ENCODE data around the gene CD274.
"Not testable (repeated sequence)": the region's sequence is repeated elsewhere in the genome, so short reads cannot be mapped to it uniquely, and the experiment has no call there.

CD274 gene

DNA sequence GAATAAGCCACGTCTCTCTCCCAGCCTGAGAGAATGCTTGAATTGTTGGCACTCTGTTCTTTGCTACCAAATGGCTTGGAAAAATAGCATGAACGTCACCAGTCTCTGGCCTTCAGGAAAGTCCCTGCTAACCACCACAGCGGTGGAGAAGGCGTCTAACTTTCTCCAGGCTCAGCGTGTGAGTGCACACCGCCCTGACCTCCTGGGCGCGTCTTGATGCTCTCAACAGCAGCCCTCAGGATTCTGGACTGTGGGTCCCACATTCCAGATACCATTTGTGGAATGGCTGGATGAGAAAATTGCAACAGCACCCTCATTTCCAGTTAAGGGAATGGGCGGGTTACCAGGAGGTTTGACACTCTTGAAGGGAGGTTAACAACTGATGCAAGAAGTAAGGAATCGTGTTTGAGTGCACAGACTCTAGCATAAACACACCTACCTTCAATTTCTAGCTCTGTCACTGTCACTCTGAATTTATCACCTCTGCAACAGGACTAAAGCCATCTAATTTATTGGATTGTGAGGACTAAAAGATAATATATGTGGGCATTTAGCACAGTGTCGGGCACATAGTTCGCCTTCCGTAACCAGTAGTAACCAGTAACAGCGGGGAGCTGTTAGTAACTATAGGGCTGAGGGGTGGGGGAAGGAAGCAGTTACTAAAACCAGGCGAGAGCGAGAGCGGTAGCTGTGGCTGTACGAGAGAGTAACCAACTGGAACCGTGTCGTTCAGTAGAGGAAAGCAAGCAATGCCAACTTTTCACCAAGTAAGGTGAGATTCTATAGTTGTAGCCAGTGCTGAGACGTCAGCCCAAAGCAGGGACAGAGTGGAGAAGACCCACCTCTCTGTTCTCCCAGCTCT is 11.8 kb upstream of the CD274 start:
- DNase-seq, result no peak

DNA sequence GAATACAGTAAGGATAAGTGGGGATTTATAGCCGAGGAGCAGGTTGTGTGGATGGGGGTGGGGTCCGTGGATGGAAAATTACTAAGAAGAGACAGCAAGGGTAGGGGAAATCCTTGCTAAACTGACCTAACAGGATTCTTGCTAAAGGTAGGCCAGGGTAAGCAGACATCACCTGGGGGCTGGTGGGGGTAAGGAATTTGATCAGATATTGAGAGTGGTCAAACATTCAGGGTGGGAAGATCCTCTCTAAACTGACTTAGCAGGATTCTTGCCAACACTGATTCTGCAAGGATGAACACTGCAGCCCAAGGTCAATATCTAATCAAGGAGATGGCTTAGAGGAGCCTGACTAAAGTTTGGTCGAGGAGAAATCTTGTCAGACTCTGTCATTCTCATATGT is 9.9 kb upstream of the CD274 start:
- no peak for DNase-seq

DNA sequence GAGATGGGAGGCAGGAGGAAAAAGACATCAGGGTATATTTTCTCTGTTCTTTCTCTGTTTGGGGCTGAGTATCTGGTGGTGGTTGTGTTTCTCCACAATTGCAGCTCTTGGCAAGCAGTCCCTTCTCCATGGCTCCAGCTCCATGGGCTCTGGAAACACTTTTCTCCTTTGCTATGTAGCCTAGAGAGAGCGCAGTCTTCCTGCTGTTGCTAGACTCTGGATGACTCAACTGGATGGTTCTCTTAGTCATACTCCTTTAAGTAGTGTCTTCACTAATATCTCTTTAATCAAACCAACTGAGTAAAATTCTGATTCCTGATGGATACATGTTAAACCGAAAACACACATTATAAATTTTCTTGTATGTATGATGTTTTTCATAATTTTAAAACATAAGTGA is 9.3 kb upstream of the CD274 start:
- no peak for DNase-seq

DNA sequence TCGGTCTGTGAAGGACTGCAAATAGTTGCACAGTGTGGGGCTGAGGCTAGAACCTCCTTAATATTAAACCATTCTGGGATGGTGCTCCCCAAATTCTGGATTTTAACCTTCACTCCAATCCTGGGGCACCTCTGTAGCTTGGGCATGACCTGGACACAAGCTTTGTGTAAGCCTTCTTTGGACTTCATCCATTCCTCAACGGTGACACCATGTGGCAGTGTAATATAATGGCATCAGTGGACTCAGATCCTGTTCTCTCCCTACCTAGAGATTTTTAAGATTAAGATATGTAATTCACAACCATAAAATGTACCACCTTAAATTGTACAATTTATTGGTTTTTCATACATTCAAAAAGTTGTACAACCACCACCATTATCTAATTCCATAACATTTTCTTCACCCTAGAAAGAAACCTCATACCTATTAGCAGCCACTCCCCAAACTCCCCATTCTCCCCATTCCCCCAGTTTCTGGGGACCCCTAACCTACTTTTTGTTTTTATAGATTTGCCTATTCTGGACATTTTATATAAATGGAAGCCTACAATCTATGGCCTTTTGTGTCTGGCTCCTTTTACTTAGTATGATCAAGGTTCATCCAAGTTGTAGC is 7.8 kb upstream of the CD274 start:
- no peak for DNase-seq

DNA sequence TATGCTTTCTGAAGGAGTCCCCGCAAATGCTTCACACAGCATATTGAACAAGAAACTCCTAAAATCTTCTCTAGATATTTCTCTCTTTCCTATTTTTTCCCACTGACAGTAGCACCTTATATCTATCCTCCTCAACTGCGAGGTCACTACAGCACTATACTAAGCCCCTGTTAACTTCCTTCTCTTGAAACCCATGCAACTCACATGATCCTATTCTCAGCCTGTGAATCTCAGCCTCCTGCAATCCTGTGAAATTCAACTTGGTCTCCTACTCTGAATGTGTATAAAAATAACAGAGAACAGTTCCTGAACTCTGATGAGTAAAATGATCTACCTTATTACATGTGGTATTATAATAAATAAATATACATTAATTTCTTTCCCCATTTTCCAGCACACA is 6.5 kb upstream of the CD274 start:
- DNase-seq, result no peak

DNA sequence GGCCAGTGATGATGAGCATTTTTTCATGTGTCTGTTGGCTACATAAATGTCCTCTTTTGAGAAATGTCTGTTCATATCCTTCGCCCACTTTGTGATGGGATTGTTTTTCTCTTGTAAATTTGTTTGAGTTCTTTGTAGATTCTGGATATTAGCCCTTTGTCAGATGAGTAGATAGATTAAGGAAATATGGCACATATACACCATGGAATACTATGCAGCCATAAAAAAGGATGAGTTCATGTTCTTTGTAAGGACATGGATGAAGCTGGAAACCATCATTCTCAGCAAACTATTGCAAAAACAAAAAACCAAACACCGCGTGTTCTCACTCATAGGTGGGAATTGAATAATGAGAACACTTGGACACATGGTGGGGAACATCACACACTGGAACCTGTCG is 5.2 kb upstream of the CD274 start:
- DNase-seq, result not testable (repeated sequence)

DNA sequence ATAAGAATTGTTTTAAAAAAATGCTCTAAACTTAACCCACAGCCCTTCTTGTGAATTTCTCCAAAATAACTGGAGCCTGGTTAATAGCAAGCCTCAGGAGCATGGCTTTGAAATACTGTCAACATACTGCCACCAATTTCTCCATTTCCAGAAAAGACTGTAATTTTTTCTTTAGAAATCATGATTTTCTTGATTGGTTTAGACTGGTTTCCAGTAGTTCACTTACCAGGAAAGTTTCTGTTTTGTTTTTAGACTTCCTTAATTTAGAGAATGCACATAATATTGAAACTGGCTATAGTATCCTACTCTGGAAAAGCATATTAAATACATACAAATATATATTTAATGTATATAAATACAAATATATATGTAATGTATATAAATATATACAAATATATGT is 4.5 kb upstream of the CD274 start:
- DNase-seq, result no peak

DNA sequence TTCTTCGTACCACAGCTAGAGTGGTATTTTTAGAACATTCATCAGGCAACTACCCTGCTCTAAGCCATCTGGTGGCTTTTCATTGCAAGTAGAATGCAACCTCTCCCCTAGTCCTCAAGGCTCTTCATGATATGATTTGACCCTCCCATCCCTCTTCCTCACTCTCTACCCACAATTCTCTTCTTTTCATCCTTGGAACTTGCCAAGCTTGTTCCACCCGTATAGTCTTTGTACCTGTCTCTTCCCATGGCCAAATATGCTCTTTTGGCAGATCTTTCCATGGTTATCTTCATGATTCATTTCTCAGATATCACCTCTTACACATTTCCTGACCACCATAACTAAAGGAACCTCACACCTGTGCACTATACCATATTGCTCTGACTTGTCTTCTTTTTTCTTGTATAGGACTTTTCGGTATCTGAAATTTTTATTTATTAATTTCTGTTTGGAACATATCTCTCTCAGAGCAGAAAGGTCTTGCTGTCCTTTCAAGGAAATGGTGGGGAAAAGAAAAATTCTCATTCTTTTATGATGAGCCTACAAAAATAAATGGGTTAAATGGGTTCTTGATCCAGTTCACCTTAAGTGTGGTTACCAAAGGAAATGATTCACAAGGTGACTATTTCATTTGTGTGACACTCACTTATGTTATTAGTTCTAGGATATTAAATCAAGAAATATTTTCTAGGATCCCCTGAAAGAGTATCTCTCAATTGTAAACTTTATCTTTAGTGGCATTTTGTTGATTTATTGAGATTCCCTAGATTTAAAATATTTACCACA is 3.7 kb upstream of the CD274 start:
- DNase-seq, result no peak

DNA sequence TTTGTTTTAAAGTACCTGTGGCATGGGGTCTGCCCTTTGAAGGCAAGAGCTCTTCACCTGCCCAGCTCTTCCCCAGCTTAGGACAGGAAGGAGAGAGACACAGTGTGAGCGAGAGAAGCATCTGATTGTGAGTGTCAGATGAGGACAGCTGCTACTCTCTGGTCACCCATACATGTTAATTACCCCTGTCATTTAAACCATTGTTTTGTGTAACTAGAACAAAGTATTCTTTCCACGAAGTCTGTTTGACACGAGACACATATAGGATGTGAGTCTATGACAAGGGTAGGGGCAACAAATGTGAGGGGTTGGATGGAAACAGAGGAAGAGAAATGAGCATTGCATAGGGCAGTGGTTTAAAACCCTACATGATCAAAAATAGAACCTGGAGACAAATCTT is 3.0 kb upstream of the CD274 start:
- DNase-seq, result no peak

DNA sequence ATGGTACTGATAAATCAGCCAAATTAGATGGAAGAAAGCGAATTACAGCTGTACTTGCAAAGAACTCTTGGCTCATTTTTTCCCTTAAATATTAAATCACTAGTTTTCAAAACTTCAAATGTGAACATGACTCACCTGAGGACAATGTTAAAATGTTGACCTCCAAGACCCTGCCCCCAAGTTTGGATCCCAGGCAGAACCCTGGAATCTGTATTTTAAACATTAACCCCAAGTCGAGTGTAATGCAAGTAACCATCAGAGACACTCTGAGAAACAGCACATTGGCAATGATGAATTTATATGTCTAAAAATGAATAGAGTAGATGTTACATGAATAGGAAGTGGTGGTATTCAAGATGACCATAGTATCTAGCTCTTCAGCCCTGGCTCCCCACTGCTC is 2.3 kb upstream of the CD274 start:
- DNase-seq, result no peak

DNA sequence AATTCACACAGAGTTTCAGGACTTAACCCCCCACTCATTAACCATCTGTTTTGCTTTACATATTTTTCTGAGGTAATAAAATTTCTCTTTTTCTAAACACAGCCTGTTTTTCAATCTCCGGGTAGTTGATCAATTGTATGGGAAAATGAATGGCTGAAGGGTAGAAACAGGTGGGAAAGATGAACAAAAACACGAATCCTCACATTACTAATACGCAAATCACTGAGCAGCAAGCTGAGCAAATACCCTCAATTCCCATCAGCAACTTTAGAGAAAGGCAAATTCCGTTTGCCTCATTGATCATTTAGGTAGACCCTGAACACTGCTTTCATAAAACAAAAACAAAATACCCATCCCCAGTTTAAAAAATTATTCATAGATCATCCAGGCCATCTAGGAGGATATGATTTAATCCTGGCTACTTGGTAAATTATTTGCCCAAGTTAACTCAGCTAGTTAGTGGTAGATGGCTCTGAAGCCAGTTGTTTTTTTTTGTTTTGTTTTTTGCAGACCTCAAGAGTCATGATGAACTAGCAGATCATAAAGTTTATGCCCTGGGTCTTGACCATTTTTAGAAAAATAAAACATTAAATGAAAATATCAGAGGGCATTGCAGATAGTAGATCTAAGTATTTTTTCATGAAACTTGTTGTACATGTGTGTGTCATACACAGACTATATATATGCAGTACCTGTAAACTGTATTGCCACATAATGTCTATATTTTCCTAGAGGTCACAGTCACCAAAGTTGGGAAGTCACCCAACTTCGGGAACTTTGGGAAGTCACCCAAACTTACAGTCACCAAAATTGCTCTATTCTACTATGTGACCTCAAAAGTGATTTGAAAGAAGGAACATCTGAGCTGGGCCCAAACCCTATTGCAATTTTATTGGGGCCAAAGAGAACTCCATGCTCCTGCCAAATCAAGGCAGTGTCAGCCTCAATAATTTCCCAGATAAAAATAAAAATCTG is 1.6 kb upstream of the CD274 start:
- DNase-seq, result no peak

DNA sequence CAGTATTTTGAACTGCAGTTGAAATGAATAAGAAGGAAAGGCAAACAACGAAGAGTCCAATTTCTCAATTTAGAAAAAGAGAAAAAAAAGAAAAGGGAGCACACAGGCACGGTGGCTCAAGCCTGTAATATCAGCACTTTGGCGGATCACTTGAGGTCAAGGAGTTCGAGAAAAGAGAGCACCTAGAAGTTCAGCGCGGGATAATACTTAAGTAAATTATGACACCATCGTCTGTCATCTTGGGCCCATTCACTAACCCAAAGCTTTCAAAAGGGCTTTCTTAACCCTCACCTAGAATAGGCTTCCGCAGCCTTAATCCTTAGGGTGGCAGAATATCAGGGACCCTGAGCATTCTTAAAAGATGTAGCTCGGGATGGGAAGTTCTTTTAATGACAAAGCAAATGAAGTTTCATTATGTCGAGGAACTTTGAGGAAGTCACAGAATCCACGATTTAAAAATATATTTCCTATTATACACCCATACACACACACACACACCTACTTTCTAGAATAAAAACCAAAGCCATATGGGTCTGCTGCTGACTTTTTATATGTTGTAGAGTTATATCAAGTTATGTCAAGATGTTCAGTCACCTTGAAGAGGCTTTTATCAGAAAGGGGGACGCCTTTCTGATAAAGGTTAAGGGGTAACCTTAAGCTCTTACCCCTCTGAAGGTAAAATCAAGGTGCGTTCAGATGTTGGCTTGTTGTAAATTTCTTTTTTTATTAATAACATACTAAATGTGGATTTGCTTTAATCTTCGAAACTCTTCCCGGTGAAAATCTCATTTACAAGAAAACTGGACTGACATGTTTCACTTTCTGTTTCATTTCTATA is 602 bp upstream of the CD274 start:
- no peak for DNase-seq

DNA sequence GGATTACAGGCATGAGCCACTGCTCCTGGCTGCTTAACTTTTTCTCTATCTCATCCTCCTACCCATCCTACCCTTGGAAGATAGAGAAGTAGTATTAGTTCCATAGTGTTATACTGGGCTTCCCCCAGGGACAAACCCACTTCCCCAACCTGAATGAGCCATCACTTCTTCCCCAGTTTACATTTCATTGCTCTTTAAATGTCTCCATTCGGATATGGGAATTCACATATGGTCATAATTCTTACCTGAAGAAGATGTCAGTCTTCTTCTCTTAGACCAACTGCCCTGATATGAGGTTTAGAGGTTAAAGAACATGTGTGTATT is 1.9 kb downstream of the CD274 start:
- no peak for DNase-seq

DNA sequence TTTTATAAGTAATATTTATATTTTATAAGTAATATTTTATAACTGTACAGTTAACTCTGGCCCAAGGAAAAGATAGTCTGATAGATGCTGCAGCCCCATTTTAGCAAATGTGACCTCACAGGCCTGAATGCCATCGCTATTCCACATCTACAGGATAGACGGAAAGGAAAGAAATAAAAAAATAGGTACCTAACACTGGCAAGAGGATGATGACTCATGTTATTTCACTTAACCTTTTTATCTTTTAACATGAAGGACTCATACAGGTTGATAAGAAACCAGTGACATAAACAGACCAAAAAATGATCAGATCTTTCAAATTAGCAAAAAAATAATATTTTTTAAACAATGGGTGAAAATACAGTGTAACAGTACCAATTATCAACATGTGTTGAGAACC is 2.7 kb downstream of the CD274 start:
- no peak for DNase-seq

DNA sequence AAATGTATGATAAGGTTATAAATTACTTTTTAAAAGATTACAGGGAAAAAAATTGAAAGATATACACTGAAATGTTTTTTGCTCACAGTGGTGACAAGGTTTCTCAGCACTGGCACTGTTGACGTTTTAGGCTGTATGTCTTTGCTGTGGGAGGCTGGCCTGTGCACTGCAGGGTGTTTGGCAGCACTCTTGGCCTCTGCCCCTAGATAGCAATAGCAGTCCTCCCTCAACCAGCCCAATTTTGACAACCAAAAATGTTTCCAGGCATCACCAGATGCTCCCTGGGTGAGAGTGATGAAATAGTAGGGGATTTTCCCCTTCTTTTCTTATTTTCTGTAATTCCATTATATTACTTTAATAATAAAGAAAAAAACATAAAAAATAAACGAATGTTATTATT is 3.3 kb downstream of the CD274 start:
- DNase-seq, result no peak

DNA sequence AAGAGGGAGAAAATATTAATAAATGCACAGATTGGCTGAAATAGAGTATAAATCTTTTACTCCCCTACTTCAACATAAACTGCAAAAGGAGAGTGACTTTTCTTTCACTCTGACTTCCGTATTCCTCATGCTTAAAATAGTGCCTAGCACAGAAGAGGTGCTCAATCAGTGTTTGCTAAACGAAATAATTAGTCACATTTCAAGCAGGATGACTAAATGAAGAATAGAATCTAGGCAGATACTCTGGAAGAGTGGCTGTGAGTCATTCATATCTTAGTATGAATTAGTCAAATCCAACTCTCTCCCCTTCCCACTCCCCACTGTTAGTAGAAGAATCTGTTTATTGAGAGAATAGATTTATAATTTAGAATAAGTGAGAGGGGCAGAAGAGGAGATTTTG is 4.8 kb downstream of the CD274 start:
- no peak for DNase-seq

DNA sequence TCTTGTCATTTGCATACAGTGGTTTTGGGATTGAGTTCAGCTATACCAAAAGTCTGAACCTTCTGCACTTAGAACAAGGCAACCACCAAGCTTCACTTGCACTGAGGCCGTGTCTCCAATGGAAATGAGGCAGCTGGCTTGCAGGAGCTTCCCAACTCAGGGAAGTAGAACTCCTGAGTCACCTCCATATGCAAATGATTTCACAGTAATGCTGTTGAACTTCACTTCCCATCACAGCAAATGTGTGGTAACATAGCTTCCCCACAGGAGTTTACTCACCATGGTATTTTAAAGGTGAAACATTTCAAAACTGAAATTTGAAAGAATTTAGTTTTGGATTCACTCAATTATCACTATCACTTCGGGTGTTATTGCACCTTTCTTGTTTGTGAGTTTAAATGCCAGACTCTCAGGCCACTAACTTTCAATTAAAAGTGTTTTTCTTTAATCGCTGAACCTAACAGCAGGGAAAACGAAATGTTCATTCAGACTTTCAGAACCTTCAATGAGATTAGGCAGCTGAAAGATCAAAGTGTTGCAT is 9.0 kb downstream of the CD274 start:
- no peak for DNase-seq

DNA sequence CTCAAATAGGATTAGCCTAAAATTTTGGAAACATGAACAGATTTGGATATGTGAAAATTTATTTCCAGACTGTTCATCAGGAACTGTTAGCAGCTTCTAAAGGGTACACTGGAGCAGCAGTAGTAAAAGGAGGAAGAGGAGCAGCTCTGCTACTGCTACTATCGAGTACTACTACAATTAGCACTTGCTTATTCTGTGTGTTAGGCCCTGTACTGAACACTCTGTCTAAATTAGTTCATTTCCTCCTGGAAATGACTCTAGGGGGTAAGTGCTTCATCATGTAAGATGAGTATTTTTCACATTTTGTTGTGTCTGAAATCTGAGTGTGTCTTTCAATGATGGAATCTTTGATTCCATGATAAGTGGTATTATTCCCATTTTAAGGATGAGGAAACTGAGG is 9.8 kb downstream of the CD274 start:
- no peak for DNase-seq

DNA sequence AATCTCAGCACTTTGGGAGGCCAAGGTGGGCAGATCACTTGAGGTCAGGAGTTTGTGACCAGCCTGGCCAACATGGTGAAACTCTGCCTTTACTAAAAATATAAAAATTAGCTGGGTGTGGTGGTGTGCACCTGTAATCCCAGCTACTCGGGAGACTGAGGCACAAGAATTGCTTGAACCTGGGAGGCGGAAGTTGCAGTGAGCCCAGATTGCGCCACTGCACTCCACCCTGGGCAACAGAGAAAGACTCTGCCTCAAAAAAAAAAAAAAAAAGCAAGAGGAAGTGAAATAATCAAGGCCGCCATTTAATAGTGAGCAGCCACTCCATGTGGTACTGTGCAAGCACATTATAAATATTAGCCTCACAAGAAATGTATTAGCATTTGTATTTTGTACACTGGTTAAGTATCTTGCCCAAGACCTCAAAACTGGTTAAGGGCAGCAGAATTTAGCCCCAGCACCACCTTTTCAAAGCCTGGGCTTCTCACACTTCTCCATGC is 14.5 kb downstream of the CD274 start:
- not testable (repeated sequence) for DNase-seq

DNA sequence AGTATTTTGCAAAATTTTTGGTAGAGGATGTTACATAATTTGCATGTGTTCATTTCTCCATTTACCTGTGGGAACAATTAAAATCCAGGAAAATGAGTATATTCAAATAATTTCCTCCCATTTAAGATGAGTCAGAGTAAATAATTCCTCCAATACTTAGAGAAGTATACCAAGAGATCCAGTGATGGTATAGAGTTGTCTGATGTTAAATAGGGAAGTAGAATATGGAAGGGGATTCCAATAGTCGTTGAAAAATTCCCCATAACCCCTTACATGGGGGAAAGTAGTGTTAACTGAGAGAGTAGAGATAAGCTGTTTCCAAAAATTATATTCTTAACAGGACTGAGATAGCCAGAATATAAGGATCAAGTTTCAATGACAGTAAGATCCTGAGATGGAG is 15.7 kb downstream of the CD274 start:
- DNase-seq, result no peak

DNA sequence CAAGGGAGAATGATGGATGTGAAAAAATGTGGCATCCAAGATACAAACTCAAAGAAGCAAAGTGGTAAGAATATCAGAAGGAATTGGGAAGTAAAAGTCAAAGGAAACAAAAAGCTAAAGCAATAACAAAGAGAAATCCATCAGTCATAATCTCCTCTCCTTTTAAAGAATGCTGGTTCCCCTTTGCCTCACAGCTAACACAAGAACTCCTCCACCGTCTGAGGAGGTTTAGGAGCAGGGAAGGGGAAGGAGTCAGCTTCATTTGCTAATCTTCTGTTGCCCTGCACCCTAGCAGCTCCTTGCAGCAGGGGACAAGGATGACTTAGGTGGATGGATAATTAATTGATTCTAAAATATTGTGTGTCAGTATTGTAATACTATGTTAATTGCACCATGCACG is 16.4 kb downstream of the CD274 start:
- DNase-seq, result no peak

DNA sequence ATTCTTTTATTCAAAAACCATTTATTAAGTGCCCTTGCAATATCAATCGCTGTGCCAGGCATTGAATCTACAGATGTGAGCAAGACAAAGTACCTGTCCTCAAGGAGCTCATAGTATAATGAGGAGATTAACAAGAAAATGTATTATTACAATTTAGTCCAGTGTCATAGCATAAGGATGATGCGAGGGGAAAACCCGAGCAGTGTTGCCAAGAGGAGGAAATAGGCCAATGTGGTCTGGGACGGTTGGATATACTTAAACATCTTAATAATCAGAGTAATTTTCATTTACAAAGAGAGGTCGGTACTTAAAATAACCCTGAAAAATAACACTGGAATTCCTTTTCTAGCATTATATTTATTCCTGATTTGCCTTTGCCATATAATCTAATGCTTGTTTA is 18.5 kb downstream of the CD274 start:
- no peak for DNase-seq
